HG03135 (cell line): Measurements from ENCODE around the gene TMEM179.
A peak's percentile ranks its signal among the peaks of the same experiment; 100 is the strongest.
"Not testable (repeated sequence)": the region's sequence is repeated elsewhere in the genome, so short reads cannot be mapped to it uniquely, and the experiment has no call there.

ENCODE experiments used
- ATAC-seq: cut with Tn5 transposase; IDR thresholded peaks from one replicate; pipeline ENCODE4 v1.9.1; 2021; ENCODE audit warnings: mild to moderate bottlenecking, moderate library complexity; ENCODE audit not compliant: unreplicated experiment

Gene TMEM179

GRCh38 chr14:104604458-104605449 is at the start of gene TMEM179:
TMEM179 (minus strand) TSS chr14:104604772; CDS start chr14:104604741, 31 bp downstream.
- ATAC-seq: no peak

GRCh38 chr14:104654119-104654518 is 49.5 kb upstream of the TMEM179 start:
- no peak for ATAC-seq

- ATAC-seq: not testable (repeated sequence)
These were observed 48.8 kb upstream of the TMEM179 start for GRCh38 chr14:104653130-104653920.

- ATAC-seq: no peak
These were observed 47.8 kb upstream of the TMEM179 start for GRCh38 chr14:104652386-104652785.

GRCh38 chr14:104651876-104652260 is 47.3 kb upstream of the TMEM179 start:
- ATAC-seq: no peak

GRCh38 chr14:104650981-104651875 is 46.7 kb upstream of the TMEM179 start:
- no peak for ATAC-seq

GRCh38 chr14:104650057-104650980 is 45.7 kb upstream of the TMEM179 start:
- ATAC-seq: peak; percentile 76

GRCh38 chr14:104647467-104648043 is 43.0 kb upstream of the TMEM179 start:
- ATAC-seq: no peak

GRCh38 chr14:104644656-104645378 is 40.2 kb upstream of the TMEM179 start:
- no peak for ATAC-seq

- ATAC-seq: no peak
These were observed 39.6 kb upstream of the TMEM179 start for GRCh38 chr14:104644091-104644635.

- no peak for ATAC-seq
These were observed 38.7 kb upstream of the TMEM179 start for GRCh38 chr14:104643306-104643705.

GRCh38 chr14:104642540-104642868 is 37.9 kb upstream of the TMEM179 start:
- no peak for ATAC-seq

GRCh38 chr14:104641753-104642539 is 37.4 kb upstream of the TMEM179 start:
- no peak for ATAC-seq

GRCh38 chr14:104640681-104641080 is 36.1 kb upstream of the TMEM179 start:
- ATAC-seq: no peak

GRCh38 chr14:104639885-104640548 is 35.4 kb upstream of the TMEM179 start:
- ATAC-seq: no peak

- ATAC-seq: no peak
These were observed 34.9 kb upstream of the TMEM179 start for GRCh38 chr14:104639471-104639870.

- ATAC-seq: no peak
These were observed 34.4 kb upstream of the TMEM179 start for GRCh38 chr14:104638927-104639450.
